AML-193 (cell line): ENCODE results near the gene ATP10A.

Experiments
- DNase-seq, 2 experiments: peaks; one replicate each; lab custom pipeline; 2025; lab: John Stamatoyannopoulos, UW

Gene ATP10A

DNA sequence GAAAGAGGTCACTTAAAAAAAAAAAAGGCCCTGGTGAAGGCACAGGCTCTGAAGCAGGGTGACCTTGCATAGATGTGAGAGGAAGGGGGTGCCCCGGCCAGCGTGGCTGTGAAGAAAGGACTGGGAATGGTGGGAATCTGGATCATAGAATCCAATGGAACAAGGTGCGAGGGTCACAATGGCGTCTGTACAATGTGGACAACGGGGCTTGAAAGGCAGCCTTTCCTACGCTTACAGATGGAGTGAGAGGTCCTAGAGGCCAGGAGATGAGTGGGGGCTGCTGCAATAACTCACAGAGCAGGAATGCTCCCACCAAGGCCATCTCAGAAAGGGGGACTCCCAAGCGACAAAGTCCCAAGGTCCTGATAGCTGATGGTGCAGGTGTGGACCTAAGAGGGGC lies 162.2 kb downstream of the ATP10A start:
- DNase-seq, result no peak

DNA sequence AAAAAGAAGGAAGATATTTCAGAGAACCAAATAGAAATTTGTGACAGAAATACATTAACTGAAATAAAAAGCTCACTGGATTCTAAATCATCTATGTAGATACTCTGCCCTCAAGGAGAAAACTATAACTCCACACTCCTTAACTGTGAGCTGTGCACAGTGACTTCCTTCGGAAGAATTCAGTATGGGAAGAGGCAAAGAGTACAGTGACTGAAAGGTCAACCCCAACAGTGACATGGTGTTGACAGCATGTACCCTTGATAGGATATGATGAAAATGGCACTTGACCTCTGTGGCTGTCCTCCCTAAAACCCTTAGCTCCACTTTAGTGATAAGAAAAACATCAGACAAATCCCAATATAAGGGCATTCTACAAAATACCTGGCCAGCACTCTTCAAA lies 165.5 kb downstream of the ATP10A start:
- no peak for DNase-seq

DNA sequence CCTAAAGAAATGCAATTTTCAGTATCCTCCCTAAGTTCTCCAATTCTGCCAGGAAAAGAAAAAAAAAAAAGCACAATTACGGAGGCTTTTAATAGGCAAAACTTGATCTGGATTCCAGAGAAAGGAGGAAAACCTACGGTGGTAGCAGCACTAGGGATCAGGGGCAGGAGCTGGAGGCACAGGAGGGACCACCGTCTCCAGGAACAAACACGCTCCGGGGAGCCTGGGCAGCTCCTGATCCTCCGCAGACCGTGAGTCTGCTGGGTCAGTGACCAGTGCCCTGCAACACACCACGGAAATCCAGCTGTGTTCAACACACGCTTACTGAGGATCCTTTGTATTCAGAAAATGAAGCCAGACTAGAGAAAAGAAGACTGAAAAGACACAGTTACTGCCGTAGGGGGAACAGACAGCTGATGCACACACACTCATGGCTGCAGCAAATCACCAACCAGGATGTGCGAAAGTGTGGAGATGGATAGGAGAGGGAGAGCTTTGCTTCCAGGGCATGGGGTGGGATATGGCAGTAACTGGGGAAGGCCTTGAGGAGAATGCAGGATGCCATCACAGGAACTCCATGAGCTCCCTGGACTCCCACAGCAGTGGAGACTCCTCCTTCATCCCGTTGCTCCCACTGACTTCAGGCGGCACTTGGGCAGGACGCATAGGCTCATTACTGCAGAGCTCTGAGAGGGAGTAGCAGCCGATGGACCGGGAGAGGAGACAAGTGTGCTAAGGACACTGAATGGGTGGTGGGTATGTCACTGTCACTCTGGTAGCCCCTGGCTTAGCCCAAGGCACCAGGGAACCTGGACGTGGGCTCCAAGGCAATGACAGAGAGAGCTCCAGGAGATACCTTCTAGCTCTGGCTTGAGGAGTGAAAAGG lies 167.0 kb downstream of the ATP10A start:
- no peak for DNase-seq

DNA sequence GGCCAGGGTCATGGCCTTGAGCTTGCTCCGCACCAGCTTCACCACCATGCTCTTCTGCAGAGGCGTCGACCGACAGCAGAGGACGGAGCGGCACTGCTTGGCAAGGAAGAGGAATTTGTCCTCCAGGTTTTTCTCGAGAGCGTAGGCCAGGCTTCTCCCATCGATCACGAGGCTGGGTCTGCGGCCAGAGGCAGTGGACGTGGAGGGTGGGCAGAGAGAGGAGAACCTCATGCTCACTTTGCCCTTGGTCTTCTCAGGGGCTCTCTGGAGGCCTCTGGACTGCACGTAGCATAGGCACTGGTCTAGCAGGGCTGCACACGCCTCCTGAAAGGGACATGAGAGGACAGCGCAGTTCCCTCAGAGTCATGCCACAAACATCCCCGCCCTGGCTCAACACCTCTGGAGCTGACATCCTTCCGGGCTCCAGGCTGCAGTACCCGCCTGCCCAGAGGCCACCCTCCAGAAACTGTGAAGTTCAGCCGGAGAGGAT lies 168.3 kb downstream of the ATP10A start:
- no peak for DNase-seq

DNA sequence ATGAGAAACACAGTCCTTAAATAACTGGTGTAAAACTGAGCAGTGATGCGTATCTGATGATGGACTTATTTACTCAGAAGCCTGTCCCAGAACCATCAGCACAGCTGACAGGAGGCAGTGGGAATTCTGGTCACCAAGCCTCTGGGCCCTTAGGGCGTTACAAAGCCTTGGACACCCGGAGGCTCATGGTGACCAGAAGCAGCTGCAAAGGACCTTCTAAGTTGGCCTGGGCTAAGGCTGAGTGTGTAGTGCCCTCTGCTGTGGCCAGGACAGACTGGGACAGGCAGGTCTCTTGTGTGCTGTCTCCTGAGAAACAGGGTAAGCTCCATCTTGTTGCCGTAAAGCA lies 168.9 kb downstream of the ATP10A start:
- no peak for DNase-seq

DNA sequence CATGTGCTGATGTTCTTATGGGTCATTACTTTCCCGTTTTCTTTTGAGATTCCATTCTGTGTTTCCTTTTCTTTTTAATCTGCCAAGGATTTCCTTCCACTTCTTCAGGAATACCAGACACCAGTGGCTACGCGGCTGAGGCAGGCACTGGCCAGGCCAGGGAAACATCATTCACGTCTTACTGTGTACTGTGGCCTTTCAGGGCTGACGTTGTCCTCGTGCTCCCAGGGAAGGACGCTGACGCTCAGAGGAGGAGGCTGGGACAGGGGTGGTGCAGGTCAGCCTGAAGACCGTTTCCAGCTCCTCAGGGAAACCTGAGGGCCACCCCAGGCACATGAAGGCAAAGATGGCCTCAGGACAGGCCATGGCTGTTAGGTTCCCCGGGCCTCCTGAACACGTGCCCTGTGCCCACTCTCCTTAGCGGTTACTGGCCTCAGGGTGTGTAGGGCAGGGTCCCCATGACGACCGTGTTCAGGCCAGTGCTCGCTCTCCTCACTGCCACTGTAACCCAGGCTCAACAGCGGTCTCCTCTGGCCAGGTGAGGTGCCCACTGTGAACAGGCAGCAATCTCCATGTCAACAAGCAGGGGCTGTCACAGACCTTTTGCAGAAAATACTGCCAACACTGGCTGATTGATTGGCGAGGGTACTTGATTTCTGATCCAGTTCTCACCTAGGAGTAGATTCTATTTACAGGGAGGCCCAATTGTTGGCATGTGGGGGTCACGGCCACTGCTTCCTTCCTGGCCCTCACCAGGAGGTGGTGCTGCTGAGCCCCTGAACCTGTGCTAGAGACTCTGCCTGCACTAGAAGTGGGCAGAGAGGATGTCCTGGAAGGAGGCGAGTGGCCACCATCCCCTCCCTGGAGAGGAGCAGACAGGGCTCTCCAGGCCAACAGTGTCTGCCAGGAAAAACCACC lies 169.5 kb downstream of the ATP10A start:
- DNase-seq, result peak in 1 of 2 experiments; percentile 18

DNA sequence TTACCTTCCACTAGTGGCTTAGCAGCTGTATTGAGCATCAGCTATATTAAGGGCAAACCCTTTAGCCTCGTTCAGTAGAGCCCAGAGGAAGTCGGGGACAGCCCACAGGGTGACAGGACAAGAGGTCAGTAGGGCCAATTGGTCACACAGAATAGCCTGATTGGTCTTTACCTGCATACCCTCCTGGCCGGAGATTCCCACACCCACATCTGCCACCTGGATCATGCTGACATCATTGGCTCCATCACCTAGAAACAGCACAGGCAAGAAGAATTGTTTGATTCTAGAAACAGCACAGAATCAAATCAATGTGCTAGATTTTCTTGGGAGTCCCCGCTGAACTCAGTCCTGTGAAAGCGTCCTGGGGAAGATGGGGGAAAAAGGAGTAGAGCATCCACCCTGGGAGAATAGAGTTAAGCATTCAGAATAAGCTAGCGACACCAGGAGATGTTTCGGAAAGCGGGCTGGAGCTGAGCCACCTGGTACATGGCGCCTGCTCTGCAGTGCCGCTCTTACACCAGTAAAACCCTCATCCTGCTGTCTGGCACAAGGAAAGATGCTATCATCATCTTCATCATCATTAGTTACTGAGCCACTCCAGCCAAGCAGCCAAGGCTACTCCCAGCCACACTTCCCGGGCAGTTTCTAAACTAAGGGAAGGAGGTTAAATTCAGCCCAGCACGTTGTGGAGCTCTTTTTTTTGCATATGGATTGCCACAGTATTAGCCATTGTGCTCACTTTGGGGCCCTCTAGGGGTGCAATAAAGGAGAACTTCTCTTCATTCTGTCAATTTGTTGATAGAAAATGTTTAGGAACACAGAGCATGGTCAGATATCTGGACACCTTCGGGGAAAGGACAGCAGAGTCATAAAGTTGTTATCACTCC lies 171.3 kb downstream of the ATP10A start:
- no peak for DNase-seq

DNA sequence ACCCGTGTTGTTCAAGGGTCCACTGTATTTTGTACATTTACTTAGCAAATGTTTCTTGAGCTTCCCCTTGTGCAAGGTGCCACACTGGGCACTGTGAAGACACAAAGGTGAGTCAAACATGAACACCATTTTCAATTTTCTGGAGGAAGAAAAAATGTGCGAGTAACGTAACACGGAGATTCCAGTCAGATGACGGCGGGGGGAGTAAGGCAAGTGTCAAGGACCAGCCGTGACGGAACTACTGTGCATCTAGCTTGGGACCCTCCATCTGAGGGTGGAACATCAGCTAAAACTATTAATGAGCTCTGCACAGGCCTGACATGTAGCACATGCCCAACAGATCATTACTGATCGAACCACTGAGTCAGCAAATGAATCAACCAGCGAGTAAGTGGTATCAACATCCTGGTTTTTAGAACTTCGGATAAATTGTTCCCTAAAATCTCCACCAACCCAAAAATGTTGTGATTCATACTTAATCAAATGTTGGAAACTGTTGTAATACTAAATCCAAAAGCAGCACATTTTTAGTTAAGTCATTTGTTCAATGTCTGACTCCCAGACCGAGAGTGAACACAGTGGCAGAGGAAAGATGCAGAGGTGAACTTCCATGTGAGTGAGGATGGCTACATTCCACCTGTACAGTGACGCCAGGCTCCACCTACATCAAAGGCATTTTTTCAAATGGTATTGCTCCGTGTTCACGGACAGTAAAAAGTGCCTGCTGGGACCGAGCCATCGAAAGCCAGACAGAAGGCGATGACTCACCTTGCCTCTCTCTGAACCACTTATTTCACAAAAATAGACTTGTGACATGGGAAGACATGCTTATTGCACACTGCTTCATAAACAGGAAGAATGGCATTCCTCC lies 172.2 kb downstream of the ATP10A start:
- DNase-seq, result no peak

DNA sequence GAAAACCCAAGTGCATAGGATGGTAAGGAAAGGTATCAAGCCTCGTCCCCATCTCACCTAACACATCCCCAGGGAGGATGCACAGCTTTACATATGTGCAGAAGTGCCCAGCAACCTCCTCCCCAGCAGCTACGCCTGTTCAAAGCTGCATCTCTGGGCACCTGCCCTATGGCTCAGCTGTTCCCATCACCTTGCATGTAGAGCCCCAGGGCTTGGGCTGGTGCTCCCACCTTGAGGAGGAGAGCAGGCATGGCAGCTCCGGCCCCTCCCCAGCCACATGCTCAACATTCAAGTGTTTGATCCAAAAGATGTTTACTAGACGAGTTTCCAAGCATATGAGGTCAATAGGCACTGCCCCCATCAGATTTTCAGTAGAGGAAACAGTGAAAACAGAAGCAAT lies 173.5 kb downstream of the ATP10A start:
- DNase-seq, result no peak

DNA sequence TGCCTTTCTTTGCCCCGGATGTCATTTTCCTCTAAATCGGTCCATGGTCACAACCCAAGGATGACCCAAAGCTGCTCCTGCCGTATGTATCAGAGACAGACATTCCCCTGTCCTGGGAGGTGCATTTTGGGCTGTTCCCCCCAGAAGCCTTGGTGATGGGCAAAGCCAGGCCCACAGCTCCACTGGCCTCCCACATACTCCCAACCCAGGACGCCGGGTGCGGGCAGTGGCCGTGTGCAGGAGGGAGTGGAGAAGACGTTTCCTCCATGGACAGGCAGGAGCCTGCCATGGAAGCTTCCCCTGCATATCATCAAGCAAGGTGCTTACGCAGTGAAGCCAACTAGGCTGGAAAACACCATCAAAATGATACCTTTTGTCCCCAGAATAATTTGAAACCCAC lies 175.0 kb downstream of the ATP10A start:
- no peak for DNase-seq

DNA sequence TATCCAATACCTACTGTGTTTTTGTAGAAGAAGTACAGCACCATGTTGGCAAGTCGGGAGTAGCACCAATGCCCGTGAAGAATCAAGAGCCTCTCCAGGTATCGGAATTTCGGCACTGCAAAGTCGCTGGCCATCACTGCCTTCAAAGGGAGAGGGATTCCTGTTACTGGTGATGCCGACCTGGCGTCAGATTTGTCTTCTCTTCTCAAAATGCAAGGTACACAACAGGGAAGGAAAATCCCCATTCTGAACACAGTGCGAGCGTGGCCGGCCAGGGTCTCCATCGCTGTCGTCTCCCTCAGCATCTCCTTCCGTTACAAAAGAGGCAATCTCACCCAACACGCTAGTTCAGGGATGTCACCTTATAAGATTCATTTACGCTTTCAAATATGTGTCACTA lies 175.4 kb downstream of the ATP10A start:
- no peak for DNase-seq

DNA sequence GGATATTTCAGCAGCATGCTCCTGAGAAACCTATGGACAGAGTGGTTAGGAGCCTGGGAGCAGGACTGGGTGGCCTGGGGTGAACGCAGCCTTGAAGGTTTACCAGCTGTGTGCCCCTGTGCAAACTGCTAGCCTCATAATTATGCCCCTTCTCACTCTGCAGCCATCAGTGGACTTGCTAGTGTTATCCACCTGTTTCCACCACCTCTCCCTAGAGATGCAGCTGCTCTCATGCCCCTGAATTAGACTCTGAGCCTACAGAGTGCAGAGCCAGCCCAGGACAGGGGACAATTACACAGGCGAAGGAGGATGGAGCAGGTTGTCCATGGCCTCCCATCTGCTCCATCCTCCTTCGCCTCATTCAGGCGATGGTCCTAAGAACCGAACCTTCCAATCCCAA lies 175.9 kb downstream of the ATP10A start:
- DNase-seq, result no peak

DNA sequence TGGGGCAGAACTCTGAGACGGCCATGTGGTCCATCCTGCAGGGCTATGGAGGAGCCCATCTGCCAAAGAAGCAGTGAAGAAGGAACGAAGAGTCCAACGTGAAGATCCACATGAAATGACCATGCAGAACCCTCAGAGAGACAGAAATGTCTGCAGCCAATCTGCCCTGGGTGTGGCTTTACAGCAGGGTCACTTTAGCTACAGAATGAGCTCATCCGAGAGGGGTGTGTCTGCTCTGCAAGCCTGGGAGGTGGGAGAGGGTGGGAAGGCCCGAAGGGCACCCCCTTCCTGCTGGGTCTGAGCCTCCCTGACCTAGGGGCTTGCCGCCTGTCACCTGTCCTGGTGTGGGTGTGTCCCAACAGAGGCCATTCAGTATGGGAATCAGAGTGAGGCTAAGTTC lies 176.3 kb downstream of the ATP10A start:
- no peak for DNase-seq

DNA sequence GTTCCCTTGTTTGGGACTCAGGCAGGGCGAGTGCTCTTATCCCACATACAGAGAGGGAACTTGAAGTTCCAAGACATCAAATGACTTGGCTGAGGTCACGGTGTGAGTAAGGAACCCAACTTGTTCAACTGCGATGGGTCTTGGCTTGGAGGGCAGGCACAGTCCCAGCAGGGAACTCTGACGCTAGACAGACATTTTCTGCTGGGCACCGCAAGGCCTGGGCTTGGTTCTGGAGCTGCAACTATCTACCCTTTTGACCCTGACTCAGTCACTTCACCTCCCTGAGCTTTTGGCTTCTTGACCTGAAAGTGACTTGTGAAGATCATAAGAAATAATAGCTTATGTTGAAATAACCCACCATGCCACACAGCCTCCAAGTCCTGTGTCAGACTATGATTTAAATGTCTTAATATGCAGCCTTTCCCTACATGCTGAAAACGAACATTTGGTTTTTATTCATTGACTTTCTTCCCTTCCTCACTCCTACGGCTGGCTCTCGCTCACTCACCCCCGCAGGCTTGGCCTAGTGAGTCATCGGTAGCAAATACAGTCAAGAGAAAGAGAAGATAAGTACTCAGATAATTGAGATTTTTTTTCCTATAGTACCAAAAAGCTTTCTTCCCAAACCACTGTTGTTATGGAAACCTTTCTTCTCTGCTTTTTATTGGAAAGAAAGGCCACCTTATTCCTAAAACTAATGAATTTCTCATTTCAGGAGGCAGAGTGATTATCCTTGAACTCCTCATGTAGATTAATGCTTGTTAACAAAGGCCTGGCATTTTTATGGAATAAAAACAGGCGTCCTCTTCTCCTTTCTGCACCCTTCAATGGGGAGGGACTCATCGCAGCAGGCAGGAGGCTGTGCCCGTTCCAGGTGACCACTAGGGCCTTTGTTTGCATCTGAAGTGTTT lies 178.4 kb downstream of the ATP10A start:
- no peak for DNase-seq

DNA sequence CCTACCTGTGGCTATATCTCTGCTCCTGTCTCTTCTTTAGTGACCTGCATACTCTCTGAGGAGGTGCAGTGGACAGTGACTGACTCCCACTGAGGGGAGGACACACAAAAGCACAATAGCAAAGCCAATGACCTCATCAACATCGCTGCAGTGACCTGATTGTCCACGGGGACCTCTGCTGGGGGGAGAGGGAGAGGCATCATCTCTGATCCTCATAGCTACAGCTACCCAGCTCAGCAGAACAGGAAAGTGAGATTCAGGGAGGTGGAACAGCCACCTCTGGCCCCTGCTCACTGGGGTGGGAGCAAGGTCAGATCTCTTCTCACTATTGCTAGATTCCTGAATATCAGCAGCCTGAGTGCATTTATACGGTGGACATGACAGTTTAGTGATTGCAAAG lies 179.2 kb downstream of the ATP10A start:
- DNase-seq, result no peak

DNA sequence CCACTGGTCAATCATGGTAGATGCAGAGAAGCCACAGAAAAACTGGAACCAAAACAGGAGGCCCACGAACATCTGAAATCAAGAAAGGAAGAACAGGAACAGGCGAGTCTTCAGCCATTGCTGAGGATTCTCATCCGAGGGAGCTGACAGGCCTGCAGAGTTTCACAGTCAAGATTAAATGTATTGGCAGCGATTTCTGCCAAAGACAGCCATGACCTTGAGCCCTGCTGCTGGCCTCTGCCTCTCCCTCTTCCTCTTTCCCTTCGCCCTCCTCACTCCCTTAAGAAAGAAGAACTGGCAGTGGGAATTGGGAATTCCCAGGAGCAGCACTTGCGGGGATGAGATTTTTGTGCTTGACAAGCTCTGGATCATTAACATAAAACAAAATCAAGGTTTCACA lies 179.7 kb downstream of the ATP10A start:
- DNase-seq, result no peak

DNA sequence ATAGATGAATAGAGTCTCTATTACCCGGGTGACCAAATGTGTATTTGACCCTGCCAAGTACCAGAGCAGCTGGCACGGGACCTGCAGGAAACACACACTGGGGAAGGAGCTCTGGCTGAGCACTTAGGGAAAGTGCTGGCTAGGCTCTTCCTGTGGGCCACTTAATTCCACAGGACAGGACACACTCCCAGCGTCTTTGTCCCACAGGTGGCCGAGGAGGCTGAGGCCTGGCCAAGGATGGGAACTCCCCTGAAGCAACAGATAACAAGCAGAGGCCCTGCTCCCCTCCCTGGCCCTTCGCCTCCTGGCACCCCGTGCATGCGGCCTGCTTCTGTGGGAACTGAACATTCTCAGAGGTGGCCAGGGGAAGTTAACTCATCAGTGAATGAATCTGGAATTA lies 180.8 kb downstream of the ATP10A start:
- no peak for DNase-seq

DNA sequence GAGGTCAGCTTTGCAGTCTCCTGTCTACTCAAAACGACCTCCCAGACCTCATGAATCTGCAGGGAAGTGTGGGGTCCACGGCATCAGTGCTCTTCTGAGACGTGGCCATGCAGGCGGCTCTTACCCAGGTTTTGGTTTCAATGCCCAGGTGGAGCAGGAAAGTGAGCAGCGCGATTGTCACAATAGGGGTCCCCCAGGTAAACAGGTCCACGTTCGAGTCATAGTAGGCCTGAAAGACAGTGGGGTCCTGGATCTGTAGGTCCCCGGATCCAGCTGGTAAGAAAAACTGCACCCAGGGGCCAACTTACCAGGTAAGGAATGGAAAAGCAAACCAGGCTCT lies 182.5 kb downstream of the ATP10A start:
- no peak for DNase-seq

DNA sequence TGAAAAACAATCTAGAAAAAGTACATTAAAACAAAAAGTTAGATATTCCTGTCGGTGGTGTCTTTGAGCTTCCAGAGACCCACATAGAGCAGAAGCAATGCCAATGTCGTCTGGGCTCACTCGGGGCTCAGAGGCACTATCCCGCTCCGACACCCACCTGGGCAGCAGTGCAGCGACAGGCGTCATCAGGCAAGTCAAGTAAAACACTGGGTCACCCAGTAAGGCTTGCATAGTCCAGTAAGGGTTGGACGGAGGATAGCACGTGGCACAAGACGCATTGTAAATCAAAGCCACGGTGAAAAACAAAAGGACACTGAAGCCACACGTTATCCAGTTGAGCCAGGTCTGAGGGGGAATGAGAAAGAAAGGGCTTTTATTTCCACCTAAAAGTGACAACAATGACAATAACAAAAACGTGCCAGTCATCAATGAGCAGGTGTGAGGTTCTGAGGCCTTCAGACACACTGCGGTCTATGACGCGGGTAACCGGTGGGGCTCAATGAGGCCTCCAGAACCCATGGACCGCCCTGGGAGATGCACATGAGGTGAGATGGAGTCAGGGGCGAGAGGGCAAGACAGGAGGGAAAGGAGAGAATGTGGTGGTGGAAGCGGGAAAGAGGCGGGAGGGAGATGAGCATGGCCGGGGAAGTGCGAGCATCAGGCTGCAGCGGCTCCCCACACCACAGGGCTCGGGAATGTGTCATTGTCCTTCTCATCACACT lies 183.0 kb downstream of the ATP10A start:
- DNase-seq, result no peak
